ENCODE results near the gene DCC.

The DCC gene

GRCh38 chr18:52370841-52371240, 30.8 kb downstream of the DCC start:
- TF ChIP-seq CTCF (conservative IDR thresholded peaks at IDR 0.05): no peak
- H3K27ac ChIP-seq: no peak overlapping the region

GRCh38 chr18:52376104-52376503, 36.1 kb downstream of the DCC start:
- H3K27ac ChIP-seq: no peak overlapping the region
- no peak for TF ChIP-seq CTCF (conservative IDR thresholded peaks at IDR 0.05)

GRCh38 chr18:52377094-52377493, 37.1 kb downstream of the DCC start:
- no peak for TF ChIP-seq CTCF (conservative IDR thresholded peaks at IDR 0.05)
- H3K27ac ChIP-seq: no peak overlapping the region

- no peak for TF ChIP-seq CTCF (conservative IDR thresholded peaks at IDR 0.05)
- H3K27ac ChIP-seq: no peak overlapping the region
Measured at GRCh38 chr18:52386306-52386705, 46.3 kb downstream of the DCC start.

- no peak for TF ChIP-seq CTCF (conservative IDR thresholded peaks at IDR 0.05)
- H3K27ac ChIP-seq: no peak overlapping the region
Measured at GRCh38 chr18:52387175-52387574, 47.2 kb downstream of the DCC start.

GRCh38 chr18:52391810-52392559, 52.0 kb downstream of the DCC start:
- TF ChIP-seq CTCF (conservative IDR thresholded peaks at IDR 0.05): no peak
- no peak overlapping the region for H3K27ac ChIP-seq

GRCh38 chr18:52394602-52395001, 54.6 kb downstream of the DCC start:
- no peak overlapping the region for H3K27ac ChIP-seq
- no peak for TF ChIP-seq CTCF (conservative IDR thresholded peaks at IDR 0.05)
